HepG2 (cell line): ENCODE data around the gene BBS4. TPM values are rescaled to one million over a fixed set of nuclear protein-coding genes. Genes with fewer than 3 reads are reported as not detected.

Experiments used
- FOSL2 ChIP-seq: sonication (generic); formaldehyde crosslinking; IDR thresholded peaks from 2 replicates; pipeline ENCODE4 v1.4.0; 2020; ENCODE audit warnings: missing genetic modification reagents
- MAFK ChIP-seq, 2 experiments: IDR thresholded peaks in 1 of 2; conservative IDR thresholded peaks in 1 of 2; 2 replicates each; pipeline ENCODE4 v1.6.1; 2011; ENCODE audit warnings: improper control_type of control experiment in 2 of 2, low read length in 2 of 2
- SALL1 ChIP-seq: sonication (generic); formaldehyde crosslinking; IDR thresholded peaks from 2 replicates; pipeline ENCODE4 v1.8.0; 2022; ENCODE audit warnings: mild to moderate bottlenecking, missing genetic modification reagents
- SAP130 ChIP-seq: IDR thresholded peaks from 2 replicates; pipeline ENCODE4 v1.6.1; 2016; ENCODE audit warnings: low read depth
- ZBTB40 ChIP-seq, 2 experiments: fragments of 450-650 bp in 1 of 2; sonication (generic) in 1 of 2; formaldehyde crosslinking in 1 of 2; IDR thresholded peaks; 2 replicates each; pipeline versions ENCODE4 v1.6.1 to v1.8.0; 2016 to 2022; ENCODE audit warnings: antibody characterized with exemption in 1 of 2, mild to moderate bottlenecking in 1 of 2, missing genetic modification reagents in 1 of 2
- polyA plus RNA-seq, 8 experiments: library from polyadenylated mRNA; depleted of rRNA in 3 of 8; stranded (reverse) in 7 of 8; unstranded in 1 of 8; fragments of >200 nt; fragmentation: Illumina TruSeq in 4 of 8; extraction: Trizol in 4 of 8; gene quantifications; 2 replicates each; pipeline versions ENCODE4 v1.2.1 to v1.2.3, GENCODE V29; 2011 to 2016; ENCODE audit warnings: low read depth in 4 of 8, missing spikeins in 1 of 8, mixed read lengths in 1 of 8; ENCODE audit not compliant: insufficient read depth in 1 of 8
- total RNA-seq, 5 experiments: library from RNA; depleted of rRNA; stranded (reverse); fragments of >200 nt; fragmentation: Illumina TruSeq; extraction: Trizol; gene quantifications; 2 replicates each; pipeline ENCODE4 v1.2.3, GENCODE V29; 2016; ENCODE audit warnings: low read depth in 1 of 5
- TF ChIP-seq, protein P1 (sequence below): sonication (generic); formaldehyde crosslinking; IDR thresholded peaks from 2 replicates; pipeline ENCODE4 v1.8.0; 2022; ENCODE audit warnings: mild to moderate bottlenecking, missing genetic modification reagents, moderate library complexity

BBS4 gene
- total and polyA plus RNA-seq, 2 of the 13 experiments (the other 11 are each of a cell fraction or from before 2014, with no cell fraction given): 16.0 to 21.3 TPM

DNA sequence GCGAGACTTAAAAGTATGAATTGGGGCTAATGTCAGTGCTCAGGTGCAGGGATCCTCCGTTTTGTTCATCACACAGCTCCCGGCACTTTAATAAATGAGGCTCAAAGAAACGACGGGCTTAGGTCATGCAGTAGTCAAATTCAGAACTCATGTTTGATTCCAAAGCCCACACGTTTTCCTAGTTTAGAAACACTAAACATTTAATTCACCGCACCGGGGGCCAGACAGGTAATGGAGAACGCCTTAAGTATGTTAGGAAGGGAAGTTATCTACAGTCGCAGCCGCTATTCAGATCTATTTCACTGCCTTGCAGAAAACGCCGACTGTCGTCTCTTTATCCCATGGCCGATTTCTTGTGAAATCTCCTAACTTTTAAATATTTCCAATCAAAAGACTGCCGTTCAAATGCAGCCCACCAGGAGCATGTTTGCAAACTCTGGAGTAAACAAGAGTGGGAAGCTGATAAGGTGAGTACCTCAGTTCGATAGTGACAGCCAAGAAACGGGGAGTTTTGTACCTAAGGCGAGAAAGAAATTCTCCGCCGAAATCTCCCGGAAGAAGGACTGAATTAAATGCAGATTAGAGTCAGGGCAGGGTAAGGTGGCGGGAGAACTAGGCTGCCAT is 594 bp upstream of the BBS4 start (continued):
- TF ChIP-seq, protein P1, sequence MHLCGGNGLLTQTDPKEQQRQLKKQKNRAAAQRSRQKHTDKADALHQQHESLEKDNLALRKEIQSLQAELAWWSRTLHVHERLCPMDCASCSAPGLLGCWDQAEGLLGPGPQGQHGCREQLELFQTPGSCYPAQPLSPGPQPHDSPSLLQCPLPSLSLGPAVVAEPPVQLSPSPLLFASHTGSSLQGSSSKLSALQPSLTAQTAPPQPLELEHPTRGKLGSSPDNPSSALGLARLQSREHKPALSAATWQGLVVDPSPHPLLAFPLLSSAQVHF (CRISPR knock-in tag): no peak
- no peak for TF ChIP-seq MAFK (conservative IDR thresholded peaks at IDR 0.05 in 1 of 2, IDR thresholded peaks at IDR 0.05 in 1 of 2; ENCODE audit: low read length in 2 of 2)
- no peak for TF ChIP-seq ZBTB40 (IDR thresholded peaks at IDR 0.05)
- TF ChIP-seq ZBTB40 (CRISPR knock-in tag; IDR thresholded peaks at IDR 0.05): no peak
- TF ChIP-seq SAP130 (CRISPR knock-in tag): no peak
- TF ChIP-seq FOSL2 (CRISPR knock-in tag): no peak
- TF ChIP-seq SALL1 (CRISPR knock-in tag): no peak
